Activated T-cell treated with anti-CD3 and anti-CD28 coated beads, Interleukin-2, amount 50 U/mL, for 4 hours (primary cell): ENCODE measurements around the gene OSTF1. TPM values are rescaled to one million over a fixed set of nuclear protein-coding genes. Genes with fewer than 3 reads are reported as not detected.
A peak's percentile ranks its signal among the peaks of the same experiment; 100 is the strongest.

Source experiments
- ATAC-seq, 2 donors: fragments of 200-7000 bp; cut with Tn5 transposase; one replicate each; pipeline ENCODE4 v1.10.0; 2021
- DNase-seq: peaks from one replicate; pipeline ENCODE4 v3.0.0-alpha.2; 2020
- H3K27me3 Mint-ChIP-seq: one replicate; pipeline ENCODE4 v1.8.0; 2021; ENCODE audit warnings: low read depth, mixed read lengths
- H3K36me3 Mint-ChIP-seq: one replicate; pipeline ENCODE4 v1.8.0; 2022; ENCODE audit warnings: mixed read lengths; ENCODE audit not compliant: insufficient read depth
- H3K4me1 Mint-ChIP-seq: one replicate; pipeline ENCODE4 v1.8.0; 2021; ENCODE audit warnings: low read depth, mixed read lengths
- H3K4me3 Mint-ChIP-seq: one replicate; pipeline ENCODE4 v1.8.0; 2021; ENCODE audit warnings: mild to moderate bottlenecking, moderate library complexity, mixed read lengths
- H3K9me3 Mint-ChIP-seq: one replicate; pipeline ENCODE4 v1.8.0; 2021; ENCODE audit warnings: mixed read lengths
- total RNA-seq, 3 donors: library from RNA; stranded (reverse); gene quantifications; one replicate each; pipeline ENCODE4 v1.2.1, GENCODE V29; 2021

The OSTF1 gene
- total RNA-seq, 3 donors from 2014 or later = 38.9 to 49.8 (median 41.3) TPM

DNA sequence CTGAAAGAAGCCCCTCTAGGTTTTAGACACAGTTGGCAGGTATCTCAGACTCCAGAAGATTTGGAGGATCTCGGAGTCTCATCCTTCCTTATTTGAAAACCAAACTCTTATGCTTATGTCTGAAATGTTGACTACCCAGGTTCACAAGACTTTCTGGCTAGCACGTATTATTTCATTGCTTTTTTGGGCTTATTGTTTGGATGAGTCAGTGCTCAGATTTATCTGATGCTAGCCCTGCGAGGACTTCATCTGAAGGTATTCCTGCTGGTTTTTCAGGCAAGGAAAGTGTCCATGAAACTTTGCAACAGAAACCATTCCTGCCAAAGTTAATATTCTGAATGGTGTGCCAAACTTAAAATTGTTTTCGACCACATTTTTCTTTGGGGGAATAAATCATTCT lies 8.5 kb downstream of the OSTF1 start:
- Mint-ChIP-seq H3K4me1 (peaks cover 78% of the 10 kb centered on the region), H3K27me3 (no peaks in the 10 kb centered on the region), H3K9me3 (no peaks in the 10 kb centered on the region), H3K36me3 (peaks cover 11% of the 10 kb centered on the region), H3K4me3 (no peak overlapping the region)
- DNase-seq (no peak), ATAC-seq (no peak)

DNA sequence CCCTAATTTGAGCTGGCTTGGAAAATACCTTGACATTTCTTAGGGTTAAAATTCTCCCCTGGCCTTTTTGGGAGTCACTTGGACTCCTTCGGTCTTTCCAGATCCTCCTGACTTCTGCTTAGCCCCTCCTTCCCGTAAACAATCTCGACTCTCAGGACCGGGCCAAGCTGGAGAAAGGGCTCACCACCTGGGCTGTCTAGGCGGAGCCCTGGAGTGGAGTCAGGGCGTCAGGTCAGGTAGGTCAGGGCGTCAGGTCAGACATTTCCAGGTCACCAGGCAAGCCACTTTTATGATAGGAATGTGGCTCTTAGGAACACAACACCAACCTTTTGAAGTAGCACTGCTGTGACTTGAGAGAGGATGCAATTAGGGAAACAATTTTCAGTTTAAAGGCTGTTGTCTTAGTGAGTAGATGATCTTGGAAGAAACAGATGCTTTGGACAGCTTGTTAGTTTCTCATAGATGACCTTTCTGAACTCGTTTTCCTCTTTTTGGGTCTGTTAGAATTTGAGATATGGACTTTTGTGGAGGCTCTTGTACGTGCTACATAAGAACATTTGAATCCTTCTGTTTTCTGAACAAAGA lies 12.8 kb downstream of the OSTF1 start:
- peaks cover 80% of the 10 kb centered on the region for H3K4me1 Mint-ChIP-seq
- no peaks in the 10 kb centered on the region for H3K9me3 Mint-ChIP-seq
- no peaks in the 10 kb centered on the region for H3K27me3 Mint-ChIP-seq
- H3K36me3 Mint-ChIP-seq = peaks cover 16% of the 10 kb centered on the region
- DNase-seq = no peak
- ATAC-seq = no peak
- H3K4me3 Mint-ChIP-seq = no peak overlapping the region

DNA sequence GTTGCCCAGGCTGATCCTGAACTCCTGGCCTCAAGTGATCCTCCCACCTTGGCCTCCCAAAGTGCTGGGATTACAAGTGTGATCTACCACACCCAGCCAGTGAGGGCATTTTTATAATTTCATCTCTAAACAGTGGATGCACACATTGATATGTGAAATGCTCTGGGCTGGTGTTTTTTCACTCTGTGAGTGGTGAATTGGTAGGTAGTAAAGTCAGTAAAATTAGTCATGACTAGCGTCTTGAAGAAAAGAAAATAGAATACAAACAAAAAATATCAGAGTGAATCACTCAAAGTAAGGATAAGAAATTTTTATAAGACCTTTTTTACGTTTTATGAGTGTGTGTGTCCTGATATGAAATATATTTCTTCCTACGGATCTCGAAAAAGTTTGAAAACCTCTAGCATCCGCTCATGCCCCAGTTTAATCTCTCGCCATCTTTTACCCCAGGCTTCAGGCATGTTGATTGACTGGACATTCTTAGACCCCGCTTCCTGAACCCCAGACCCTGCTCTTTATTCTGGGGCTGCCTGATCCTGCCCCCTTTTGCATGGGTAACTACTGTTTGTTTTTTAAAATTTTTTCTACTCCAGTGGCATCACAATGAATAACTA lies 14.0 kb downstream of the OSTF1 start:
- ATAC-seq = no peak
- H3K4me1 Mint-ChIP-seq = peaks cover 73% of the 10 kb centered on the region
- no peaks in the 10 kb centered on the region for H3K9me3 Mint-ChIP-seq
- no peak overlapping the region for H3K4me3 Mint-ChIP-seq
- no peaks in the 10 kb centered on the region for H3K27me3 Mint-ChIP-seq
- DNase-seq = no peak
- peaks cover 16% of the 10 kb centered on the region for H3K36me3 Mint-ChIP-seq

DNA sequence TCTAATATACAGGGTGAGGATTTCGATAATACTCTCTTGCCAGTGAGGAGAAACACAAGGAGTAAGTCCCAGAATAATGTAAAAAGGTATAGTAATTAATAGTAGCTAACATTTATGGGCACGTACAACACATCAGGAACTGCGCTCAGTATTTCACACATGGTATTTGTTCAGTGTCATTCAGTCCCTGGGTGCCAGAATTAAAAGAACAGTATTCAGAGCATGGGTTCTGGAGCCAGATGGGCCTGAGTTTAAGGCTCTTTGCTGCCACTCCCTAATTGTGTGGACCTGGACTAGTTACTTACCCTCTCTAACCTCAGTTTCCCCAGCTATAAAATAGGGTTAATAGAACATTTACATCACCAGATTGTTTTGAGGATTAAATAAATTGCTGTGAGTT lies 16.3 kb downstream of the OSTF1 start:
- DNase-seq (no peak), ATAC-seq (no peak)
- Mint-ChIP-seq H3K4me3 (no peak overlapping the region), H3K36me3 (peaks cover 20% of the 10 kb centered on the region), H3K4me1 (peaks cover 72% of the 10 kb centered on the region), H3K27me3 (no peaks in the 10 kb centered on the region), H3K9me3 (no peaks in the 10 kb centered on the region)

GRCh38 chr9:75105019-75105540 lies 16.8 kb downstream of the OSTF1 start:
- Mint-ChIP-seq H3K4me3 (no peak overlapping the region), H3K36me3 (peaks cover 20% of the 10 kb centered on the region), H3K4me1 (peaks cover 71% of the 10 kb centered on the region), H3K9me3 (no peaks in the 10 kb centered on the region), H3K27me3 (no peaks in the 10 kb centered on the region)
- ATAC-seq = no peak
- DNase-seq = no peak

DNA sequence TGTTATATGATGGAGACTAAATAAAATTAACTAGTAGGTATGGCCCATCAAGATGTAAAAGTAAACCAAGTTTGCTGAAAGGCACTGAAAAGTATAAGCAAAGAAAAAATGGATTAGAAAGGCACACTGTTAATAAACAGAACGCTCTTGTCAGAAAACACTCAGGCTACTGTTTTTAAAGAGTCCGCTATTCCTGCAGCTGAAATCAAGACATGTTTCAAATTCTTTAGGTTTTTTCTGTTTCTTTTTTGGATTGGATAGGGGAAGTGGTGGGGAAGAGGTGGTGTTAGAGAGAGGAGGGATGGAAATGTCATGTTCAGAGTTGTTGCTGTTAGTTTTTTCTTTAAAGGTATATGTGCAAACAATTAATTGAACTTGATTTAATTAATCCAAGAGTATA lies 17.5 kb downstream of the OSTF1 start:
- Mint-ChIP-seq H3K27me3 (no peaks in the 10 kb centered on the region), H3K4me3 (no peak overlapping the region), H3K4me1 (peaks cover 74% of the 10 kb centered on the region), H3K36me3 (peaks cover 20% of the 10 kb centered on the region), H3K9me3 (no peaks in the 10 kb centered on the region)
- DNase-seq (no peak), ATAC-seq (no peak)

GRCh38 chr9:75106857-75107256 lies 18.5 kb downstream of the OSTF1 start:
- Mint-ChIP-seq H3K4me1 (peaks cover 72% of the 10 kb centered on the region), H3K36me3 (peaks cover 15% of the 10 kb centered on the region), H3K9me3 (no peaks in the 10 kb centered on the region), H3K4me3 (no peak overlapping the region), H3K27me3 (no peaks in the 10 kb centered on the region)
- ATAC-seq = no peak
- DNase-seq = no peak

- Mint-ChIP-seq H3K4me3 (no peak overlapping the region), H3K9me3 (no peaks in the 10 kb centered on the region), H3K36me3 (peaks cover 13% of the 10 kb centered on the region), H3K4me1 (peaks cover 73% of the 10 kb centered on the region), H3K27me3 (no peaks in the 10 kb centered on the region)
- DNase-seq (no peak), ATAC-seq (no peak)
Observed at GRCh38 chr9:75108571-75108970, 20.3 kb downstream of the OSTF1 start.

DNA sequence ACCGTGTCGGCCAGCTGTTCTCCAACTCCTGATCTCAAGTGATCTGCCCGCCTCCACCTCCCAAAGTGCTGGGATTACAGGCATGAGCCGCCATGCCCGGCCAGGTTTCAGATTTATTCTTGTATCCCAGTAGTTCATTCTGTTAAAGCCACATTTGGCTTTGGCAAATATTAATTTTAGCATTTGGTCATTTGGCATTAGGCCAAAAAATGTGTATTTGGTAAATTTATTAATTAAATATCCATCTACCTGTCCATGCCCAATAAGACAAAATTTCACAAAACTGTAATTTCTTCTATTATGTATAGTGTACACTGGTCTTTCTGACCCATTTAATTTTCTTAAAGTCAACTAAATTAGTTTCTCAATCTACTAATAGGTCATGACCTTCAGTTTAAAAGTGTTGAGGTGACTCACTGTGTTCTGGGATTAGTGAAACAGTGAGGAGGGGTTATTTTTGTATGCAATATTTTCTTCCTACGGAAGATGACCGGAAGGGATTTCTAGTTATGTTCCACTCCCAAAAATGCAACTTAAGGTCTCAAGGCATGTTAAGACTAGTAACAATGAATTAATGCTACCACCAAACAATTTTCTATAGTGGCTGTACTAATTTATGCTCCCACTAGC lies 21.0 kb downstream of the OSTF1 start:
- DNase-seq = no peak
- Mint-ChIP-seq H3K27me3 (no peaks in the 10 kb centered on the region), H3K9me3 (no peaks in the 10 kb centered on the region), H3K4me1 (peaks cover 74% of the 10 kb centered on the region), H3K4me3 (no peak overlapping the region), H3K36me3 (peaks cover 13% of the 10 kb centered on the region)
- ATAC-seq = no peak

DNA sequence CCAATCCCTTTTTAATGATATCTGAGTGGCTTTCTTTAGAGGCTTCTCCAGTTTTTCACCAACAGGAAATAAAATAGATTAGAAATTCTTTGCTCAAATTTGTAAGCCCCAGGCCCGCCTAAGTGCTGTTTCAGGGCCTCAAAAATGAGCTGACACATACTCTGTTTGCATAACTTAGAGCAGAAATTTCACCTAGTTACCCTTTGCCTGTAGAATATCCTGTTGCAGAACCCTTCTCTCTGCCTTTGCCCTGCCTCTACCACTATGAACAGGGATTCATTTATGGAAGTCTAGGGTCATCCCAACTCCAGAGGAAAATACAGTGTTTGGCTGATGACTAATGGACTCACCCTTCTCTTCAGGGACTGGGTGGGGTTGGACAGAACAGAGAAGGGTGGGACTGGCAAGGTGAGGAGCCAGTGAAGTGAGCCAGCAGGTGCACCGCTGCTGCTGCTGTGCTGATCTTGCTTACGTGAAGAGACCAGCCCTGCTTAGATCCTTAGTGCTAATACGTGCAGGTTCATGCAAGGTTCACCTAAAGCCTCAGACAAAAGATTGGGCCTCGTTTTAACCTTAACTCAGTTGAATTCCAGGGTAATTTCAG lies 22.8 kb downstream of the OSTF1 start:
- peaks cover 59% of the 10 kb centered on the region for H3K4me1 Mint-ChIP-seq
- DNase-seq (no peak), ATAC-seq (no peak)
- no peaks in the 10 kb centered on the region for H3K9me3 Mint-ChIP-seq
- no peak overlapping the region for H3K4me3 Mint-ChIP-seq
- no peaks in the 10 kb centered on the region for H3K27me3 Mint-ChIP-seq
- peaks cover 8% of the 10 kb centered on the region for H3K36me3 Mint-ChIP-seq

DNA sequence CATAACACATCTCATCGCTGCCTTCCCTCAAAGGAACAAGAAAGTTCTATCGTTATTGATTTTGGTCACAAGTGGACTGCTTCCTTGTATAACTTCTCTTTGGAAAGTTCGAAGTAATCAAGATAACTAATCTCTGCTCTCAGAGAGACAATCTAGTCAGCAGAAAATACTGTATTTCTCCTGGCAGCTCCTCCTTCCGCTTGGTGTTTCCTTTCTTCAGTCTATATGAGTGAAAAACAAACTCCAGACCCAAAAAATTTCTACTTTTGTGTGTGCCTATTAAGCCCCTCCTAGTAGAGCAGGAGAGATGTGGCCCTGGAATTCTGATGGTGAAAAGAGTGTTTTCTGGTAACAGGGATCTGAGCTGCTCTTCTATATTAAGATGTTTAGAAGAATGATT lies 24.5 kb downstream of the OSTF1 start:
- Mint-ChIP-seq H3K4me3 (no peak overlapping the region), H3K4me1 (peaks cover 65% of the 10 kb centered on the region)

GRCh38 chr9:75116306-75116705 lies 28.0 kb downstream of the OSTF1 start:
- Mint-ChIP-seq H3K4me3 (no peak overlapping the region), H3K27me3 (no peaks in the 10 kb centered on the region), H3K36me3 (peaks cover 31% of the 10 kb centered on the region), H3K4me1 (peaks cover 61% of the 10 kb centered on the region), H3K9me3 (peaks cover 8% of the 10 kb centered on the region)
- ATAC-seq = no peak
- DNase-seq = no peak

More for the DNA sequence above, 24.5 kb downstream of the OSTF1 start:
- H3K9me3 Mint-ChIP-seq = peaks cover under 1% of the 10 kb centered on the region
- H3K36me3 Mint-ChIP-seq = peaks cover 11% of the 10 kb centered on the region
- ATAC-seq = no peak
- no peak for DNase-seq
- H3K27me3 Mint-ChIP-seq = no peaks in the 10 kb centered on the region

GRCh38 chr9:75117564-75117963 lies 29.2 kb downstream of the OSTF1 start:
- ATAC-seq (peak; percentile 77 to 82), DNase-seq (no peak)
- Mint-ChIP-seq H3K27me3 (no peaks in the 10 kb centered on the region), H3K36me3 (peaks cover 36% of the 10 kb centered on the region), H3K4me3 (no peak overlapping the region), H3K9me3 (peaks cover 8% of the 10 kb centered on the region), H3K4me1 (peaks cover 63% of the 10 kb centered on the region)

GRCh38 chr9:75120686-75121085 lies 32.4 kb downstream of the OSTF1 start:
- ATAC-seq (no peak), DNase-seq (no peak)
- H3K36me3 Mint-ChIP-seq = peaks cover 40% of the 10 kb centered on the region
- H3K27me3 Mint-ChIP-seq = no peaks in the 10 kb centered on the region
- H3K4me3 Mint-ChIP-seq = no peak overlapping the region
- H3K9me3 Mint-ChIP-seq = peaks cover 8% of the 10 kb centered on the region
- H3K4me1 Mint-ChIP-seq = peaks cover 60% of the 10 kb centered on the region
